A549 (cell line): ENCODE results near the gene PIKFYVE. TPM values are rescaled to one million over a fixed set of nuclear protein-coding genes. Genes with fewer than 3 reads are reported as not detected.
"Not testable (repeated sequence)": the region's sequence is repeated elsewhere in the genome, so short reads cannot be mapped to it uniquely, and the experiment has no call there.

ENCODE experiments used
- ATAC-seq, 2 experiments: fragments of 200-7000 bp in 1 of 2; fragments of >200 bp in 1 of 2; cut with Nextera tagmentation in 1 of 2; cut with Tn5 transposase in 1 of 2; 3 replicates each; pipeline versions ENCODE4 v1.8.0 to v1.9.1; 2018 to 2020; ENCODE audit warnings: mild to moderate bottlenecking in 1 of 2, moderate library complexity in 1 of 2
- CTCF ChIA-PET: fragments of 300-600 bp; sonication (Branson Sonifier 250); formaldehyde crosslinking; extraction: SDS; loops from one replicate; lab custom pipeline; 2021; ENCODE audit warnings: antibody characterized with exemption, inconsistent platforms; lab: Yijun Ruan, JAX
- POLR2A ChIA-PET: fragments of 350-600 bp; formaldehyde crosslinking; extraction: SDS; loops from one replicate; lab custom pipeline; 2021; ENCODE audit warnings: antibody characterized with exemption, inconsistent platforms; lab: Yijun Ruan, JAX
- DNase-seq, 2 experiments: peaks; one replicate each; pipeline versions ENCODE4 v3.0.0 to v3.0.0-alpha.2; 2011 to 2016; ENCODE audit warnings: low read depth in 1 of 2, low spot score in 1 of 2
- FAIRE-seq: peaks from 2 replicates; lab custom pipeline; 2011; peaks lifted over from hg19 to GRCh38; lab: Jason Lieb, UNC
- H3K27ac ChIP-seq, 2 experiments: fragments of >200 bp; sonication (Bioruptor Twin); formaldehyde crosslinking; 3 replicates each; pipeline ENCODE4 v1.5.1; 2016 to 2017
- H3K4me1 ChIP-seq: fragments of >200 bp; sonication (Bioruptor Twin); formaldehyde crosslinking; 3 replicates; pipeline ENCODE4 v1.6.1; 2016
- H3K4me2 ChIP-seq: fragments of >200 bp; sonication (Bioruptor Twin); formaldehyde crosslinking; 3 replicates; pipeline ENCODE4 v1.6.1; 2016
- H3K4me3 ChIP-seq: fragments of >200 bp; sonication (Bioruptor Twin); formaldehyde crosslinking; 3 replicates; pipeline ENCODE4 v1.5.1; 2016
- H3K9me3 ChIP-seq: fragments of >200 bp; sonication (Bioruptor Twin); formaldehyde crosslinking; 3 replicates; pipeline ENCODE4 v1.6.1; 2016
- BCL3 ChIP-seq: fragments of >200 bp; sonication (Bioruptor Twin); formaldehyde crosslinking; IDR thresholded peaks from 3 replicates; pipeline ENCODE4 v1.6.1; 2016
- CBX2 ChIP-seq: fragments of 200-600 bp; sonication (generic); IDR thresholded peaks from 2 replicates; pipeline ENCODE4 v1.6.1; 2016; ENCODE audit warnings: low read depth, mild to moderate bottlenecking, borderline replicate concordance
- EHF ChIP-seq: fragments of 250-450 bp; sonication (Bioruptor Pico); IDR thresholded peaks from 2 replicates; pipeline ENCODE4 v1.5.0; 2020; ENCODE audit warnings: mild to moderate bottlenecking
- ELK1 ChIP-seq: fragments of 150-350 bp; IDR thresholded peaks from 2 replicates; pipeline ENCODE4 v1.6.1; 2014; ENCODE audit warnings: low read depth, mild to moderate bottlenecking, low read length
- EP300 ChIP-seq, 2 experiments: fragments of >200 bp; sonication (Bioruptor Twin); formaldehyde crosslinking; IDR thresholded peaks; 2 replicates in 1 of 2; 3 replicates in 1 of 2; pipeline ENCODE4 v1.6.1; 2016 to 2017
- GATA3 ChIP-seq: IDR thresholded peaks from 2 replicates; pipeline ENCODE4 v1.6.1; 2012; ENCODE audit warnings: borderline replicate concordance
- HDAC2 ChIP-seq: fragments of 200-600 bp; sonication (generic); IDR thresholded peaks from 2 replicates; pipeline ENCODE4 v1.6.1; 2016
- HEYL ChIP-seq: fragments of 250-450 bp; sonication (Bioruptor Pico); IDR thresholded peaks from 2 replicates; pipeline ENCODE4 v1.8.0; 2021; ENCODE audit warnings: mild to moderate bottlenecking, moderate library complexity
- JUN ChIP-seq, 2 experiments: fragments of >200 bp; sonication (Bioruptor Twin); formaldehyde crosslinking; IDR thresholded peaks; 2 replicates in 1 of 2; 3 replicates in 1 of 2; pipeline ENCODE4 v1.6.1; 2016 to 2017
- MAFK ChIP-seq: fragments of 450-650 bp; IDR thresholded peaks from 2 replicates; pipeline ENCODE4 v1.6.1; 2014; ENCODE audit not compliant: partially characterized antibody
- MYC ChIP-seq: IDR thresholded peaks from 2 replicates; pipeline ENCODE4 v1.6.1; 2012; ENCODE audit warnings: mild to moderate bottlenecking, inconsistent platforms, low read length, improper control_type of control experiment, borderline replicate concordance
- NPAS2 ChIP-seq: fragments of 250-450 bp; sonication (Bioruptor Pico); IDR thresholded peaks from 2 replicates; pipeline ENCODE4 v1.8.0; 2022; ENCODE audit warnings: mild to moderate bottlenecking, moderate library complexity, borderline replicate concordance
- NR3C1 ChIP-seq: fragments of >200 bp; sonication (Bioruptor Twin); formaldehyde crosslinking; IDR thresholded peaks from 3 replicates; pipeline ENCODE4 v1.6.1; 2017
- RFX5 ChIP-seq: fragments of 450-650 bp; IDR thresholded peaks from 2 replicates; pipeline ENCODE4 v1.7.1; 2014; ENCODE audit warnings: antibody characterized with exemption, mild to moderate bottlenecking, moderate library complexity
- SMC3 ChIP-seq: fragments of >200 bp; sonication (Bioruptor Twin); formaldehyde crosslinking; IDR thresholded peaks from 3 replicates; pipeline ENCODE4 v1.6.1; 2018; ENCODE audit warnings: inconsistent platforms
- TFCP2L1 ChIP-seq: fragments of 250-450 bp; sonication (Bioruptor Pico); IDR thresholded peaks from 2 replicates; pipeline ENCODE4 v1.5.0; 2021; ENCODE audit warnings: mild to moderate bottlenecking
- ZC3H11A ChIP-seq: fragments of 450-650 bp; IDR thresholded peaks from 2 replicates; pipeline ENCODE4 v1.6.1; 2014; ENCODE audit warnings: antibody characterized with exemption, mild to moderate bottlenecking
- WGBS: methylation state at CpG from one replicate; pipeline ENCODE4 v1.1.6; 2017; ENCODE audit errors: missing lambda C conversion rate; 5-methylcytosine and 5-hydroxymethylcytosine counted together
- polyA plus RNA-seq, 4 experiments: library from polyadenylated mRNA; depleted of rRNA in 3 of 4; stranded (reverse); fragments of >200 nt; fragmentation: RNase III in 1 of 4; extraction: RNeasy Plus Mini Kit Qiagen cat#74134 plus additional on column Dnase treatment in 1 of 4; gene quantifications; 2 replicates in 3 of 4; 3 replicates in 1 of 4; pipeline ENCODE4 v1.2.3, GENCODE V29; 2011 to 2017

The PIKFYVE gene
- polyA plus RNA-seq, 2 of the 4 experiments (the other 2 are of a cell fraction) = 6.5 to 19.3 TPM

- CTCF ChIA-PET = interaction anchor here (0.5 to 2.4 kb wide), 5 partner anchors 14 to 1213 kb away, joined by 3 to 8 read pairs (median 3); no protein-coding TSS in a partner anchor
- Histone ChIP-seq H3K4me2 (no peak overlapping the region), H3K4me3 (no peak overlapping the region), H3K4me1 (no peaks in the 10 kb centered on the region), H3K27ac (no peak overlapping the region), H3K9me3 (peaks cover 14% of the 10 kb centered on the region; the same call in 2 of the 3 replicates)
- DNase-seq = no peak
- TF ChIP-seq MAFK (peak; percentile 69), TFCP2L1 (CRISPR knock-in tag) (no peak)
- POLR2A ChIA-PET = no interaction called here
- no peak for ATAC-seq
- FAIRE-seq = no peak
- 24% methylated on average over 3 of the region's 3 CpGs for WGBS
Measured at GRCh38 chr2:208389940-208390339, 123.9 kb downstream of the PIKFYVE start.

GRCh38 chr2:208392300-208392699, 126.2 kb downstream of the PIKFYVE start:
- H3K9me3 ChIP-seq = peaks cover 14% of the 10 kb centered on the region; the same call in 2 of the 3 replicates
- H3K4me1 ChIP-seq = no peaks in the 10 kb centered on the region
- WGBS = 12% methylated on average over 3 of the region's 3 CpGs
- ATAC-seq (peak in 1 of 2 experiments; percentile 45; a peak in 1 of 6 replicates), DNase-seq (no peak), FAIRE-seq (no peak)
- POLR2A ChIA-PET = no interaction called here
- H3K4me2 ChIP-seq = no peak overlapping the region
- no peak overlapping the region for H3K27ac ChIP-seq
- CTCF ChIA-PET = interaction anchor here (0.9 to 1.5 kb wide), 3 partner anchors 15 to 26 kb away, joined by 3 to 5 read pairs (median 3); partner anchors contain the start of gene PTH2R
- no peak for TF ChIP-seq HDAC2
- no peak for TF ChIP-seq EHF (CRISPR knock-in tag)
- TF ChIP-seq NR3C1 = no peak
- no peak for TF ChIP-seq JUN (IDR thresholded peaks at IDR 0.05)
- no peak for TF ChIP-seq NPAS2
- TF ChIP-seq, all 56 proteins: peak for 0
- H3K4me3 ChIP-seq = no peak overlapping the region

GRCh38 chr2:208396796-208397195, 130.7 kb downstream of the PIKFYVE start:
- H3K4me2 ChIP-seq, POLR2A ChIA-PET, H3K4me3 ChIP-seq, ATAC-seq, DNase-seq, FAIRE-seq, H3K27ac ChIP-seq, CTCF ChIA-PET, H3K4me1 ChIP-seq: not testable (repeated sequence)
- peaks cover 14% of the 10 kb centered on the region; the same call in 2 of the 3 replicates for H3K9me3 ChIP-seq
- WGBS = 39% methylated on average over 4 of the region's 4 CpGs

GRCh38 chr2:208399201-208399600, 133.1 kb downstream of the PIKFYVE start:
- no peak overlapping the region for H3K4me2 ChIP-seq
- H3K9me3 ChIP-seq = peaks cover 7% of the 10 kb centered on the region; the same call in 2 of the 3 replicates
- WGBS = 29% methylated on average over 1 of the region's 1 CpG
- ChIA-PET CTCF (interaction anchor here (0.5 to 1.8 kb wide), 7 partner anchors 8 to 1594 kb away, joined by 3 to 7 read pairs (median 3); partner anchors contain the start of genes MAP2 and PTH2R), POLR2A (no interaction called here)
- FAIRE-seq (no peak), DNase-seq (no peak), ATAC-seq (no peak)
- TF ChIP-seq MYC (no peak), EP300 (IDR thresholded peaks at IDR 0.05) (no peak), GATA3 (no peak), ZC3H11A (no peak), CBX2 (no peak), ELK1 (no peak), RFX5 (no peak), SMC3 (no peak), NR3C1 (no peak), HDAC2 (no peak), BCL3 (no peak), HEYL (CRISPR knock-in tag) (no peak)
- H3K27ac ChIP-seq = no peak overlapping the region
- no peak overlapping the region for H3K4me3 ChIP-seq
- H3K4me1 ChIP-seq = no peaks in the 10 kb centered on the region
